Measurements from ENCODE around the gene BOLA3.
"Not testable (repeated sequence)": the region's sequence is repeated elsewhere in the genome, so short reads cannot be mapped to it uniquely, and the experiment has no call there.

DNA sequence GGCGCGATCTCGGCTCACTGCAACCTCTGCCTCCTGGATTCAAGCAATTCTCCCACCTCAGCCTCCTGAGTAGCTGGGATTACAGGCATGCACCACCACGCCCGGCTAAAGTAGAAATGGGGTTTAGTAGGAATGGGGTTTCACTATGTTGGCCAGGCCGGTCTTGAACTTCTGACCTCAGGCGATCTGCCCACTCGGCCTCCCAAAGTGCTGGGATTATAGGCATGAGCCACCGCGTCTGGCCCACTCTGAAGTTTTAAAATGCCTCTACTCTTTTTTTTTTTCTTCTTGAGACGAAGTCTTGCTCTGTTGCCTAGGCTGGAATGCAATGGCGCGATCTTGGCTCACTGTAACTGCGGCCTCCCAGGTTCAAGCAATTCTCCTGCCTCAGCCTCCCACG, 39.0 kb upstream of the BOLA3 start:
- not testable (repeated sequence) for TF ChIP-seq ZNF423 (tag by site-specific recombination; IDR thresholded peaks at IDR 0.05); CTCF (tag by site-specific recombination; IDR thresholded peaks at IDR 0.05); ZFP41 (tag by site-specific recombination; IDR thresholded peaks at IDR 0.05; ENCODE audit: borderline replicate concordance)
- TF ChIP-seq, protein P1, sequence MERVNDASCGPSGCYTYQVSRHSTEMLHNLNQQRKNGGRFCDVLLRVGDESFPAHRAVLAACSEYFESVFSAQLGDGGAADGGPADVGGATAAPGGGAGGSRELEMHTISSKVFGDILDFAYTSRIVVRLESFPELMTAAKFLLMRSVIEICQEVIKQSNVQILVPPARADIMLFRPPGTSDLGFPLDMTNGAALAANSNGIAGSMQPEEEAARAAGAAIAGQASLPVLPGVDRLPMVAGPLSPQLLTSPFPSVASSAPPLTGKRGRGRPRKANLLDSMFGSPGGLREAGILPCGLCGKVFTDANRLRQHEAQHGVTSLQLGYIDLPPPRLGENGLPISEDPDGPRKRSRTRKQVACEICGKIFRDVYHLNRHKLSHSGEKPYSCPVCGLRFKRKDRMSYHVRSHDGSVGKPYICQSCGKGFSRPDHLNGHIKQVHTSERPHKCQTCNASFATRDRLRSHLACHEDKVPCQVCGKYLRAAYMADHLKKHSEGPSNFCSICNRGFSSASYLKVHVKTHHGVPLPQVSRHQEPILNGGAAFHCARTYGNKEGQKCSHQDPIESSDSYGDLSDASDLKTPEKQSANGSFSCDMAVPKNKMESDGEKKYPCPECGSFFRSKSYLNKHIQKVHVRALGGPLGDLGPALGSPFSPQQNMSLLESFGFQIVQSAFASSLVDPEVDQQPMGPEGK (tag by site-specific recombination; IDR thresholded peaks at IDR 0.05), result not testable (repeated sequence)
- TF ChIP-seq, protein P2, sequence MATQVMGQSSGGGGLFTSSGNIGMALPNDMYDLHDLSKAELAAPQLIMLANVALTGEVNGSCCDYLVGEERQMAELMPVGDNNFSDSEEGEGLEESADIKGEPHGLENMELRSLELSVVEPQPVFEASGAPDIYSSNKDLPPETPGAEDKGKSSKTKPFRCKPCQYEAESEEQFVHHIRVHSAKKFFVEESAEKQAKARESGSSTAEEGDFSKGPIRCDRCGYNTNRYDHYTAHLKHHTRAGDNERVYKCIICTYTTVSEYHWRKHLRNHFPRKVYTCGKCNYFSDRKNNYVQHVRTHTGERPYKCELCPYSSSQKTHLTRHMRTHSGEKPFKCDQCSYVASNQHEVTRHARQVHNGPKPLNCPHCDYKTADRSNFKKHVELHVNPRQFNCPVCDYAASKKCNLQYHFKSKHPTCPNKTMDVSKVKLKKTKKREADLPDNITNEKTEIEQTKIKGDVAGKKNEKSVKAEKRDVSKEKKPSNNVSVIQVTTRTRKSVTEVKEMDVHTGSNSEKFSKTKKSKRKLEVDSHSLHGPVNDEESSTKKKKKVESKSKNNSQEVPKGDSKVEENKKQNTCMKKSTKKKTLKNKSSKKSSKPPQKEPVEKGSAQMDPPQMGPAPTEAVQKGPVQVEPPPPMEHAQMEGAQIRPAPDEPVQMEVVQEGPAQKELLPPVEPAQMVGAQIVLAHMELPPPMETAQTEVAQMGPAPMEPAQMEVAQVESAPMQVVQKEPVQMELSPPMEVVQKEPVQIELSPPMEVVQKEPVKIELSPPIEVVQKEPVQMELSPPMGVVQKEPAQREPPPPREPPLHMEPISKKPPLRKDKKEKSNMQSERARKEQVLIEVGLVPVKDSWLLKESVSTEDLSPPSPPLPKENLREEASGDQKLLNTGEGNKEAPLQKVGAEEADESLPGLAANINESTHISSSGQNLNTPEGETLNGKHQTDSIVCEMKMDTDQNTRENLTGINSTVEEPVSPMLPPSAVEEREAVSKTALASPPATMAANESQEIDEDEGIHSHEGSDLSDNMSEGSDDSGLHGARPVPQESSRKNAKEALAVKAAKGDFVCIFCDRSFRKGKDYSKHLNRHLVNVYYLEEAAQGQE (tag by site-specific recombination; IDR thresholded peaks at IDR 0.05), result not testable (repeated sequence)
